Adrenal gland (tissue), 5 donors: ENCODE results near the gene UGCG.

Source experiments
- CTCF ChIP-seq, 6 experiments: fragments of 450-650 bp in 4 of 6; fragments of 200-600 bp in 2 of 6; sonication (generic) in 1 of 6; IDR thresholded peaks; 1 replicate in 5 of 6; 2 replicates in 1 of 6; pipeline versions ENCODE4 v1.5.1 to v1.8.0; 2016 to 2021; ENCODE audit warnings: antibody characterized with exemption in 6 of 6, mild to moderate bottlenecking in 2 of 6, moderate library complexity in 1 of 6
- POLR2A ChIP-seq, 2 donors: fragments of 450-650 bp; IDR thresholded peaks; one replicate each; pipeline ENCODE4 v1.6.1; 2017; ENCODE audit warnings: antibody characterized with exemption in 2 of 2, mild to moderate bottlenecking in 2 of 2, moderate library complexity in 1 of 2
- donor health status: DM: no; HTN: no; CAD: no.

GRCh38 chr9:111965566-111966019 lies 69.0 kb downstream of the UGCG start:
- no peak for TF ChIP-seq POLR2A (IDR thresholded peaks at IDR 0.05)
- TF ChIP-seq CTCF (IDR thresholded peaks at IDR 0.05) = no peak
